Neural cell (in vitro differentiated cells): ENCODE results near the gene LRRC49. TPM values are rescaled to one million over a fixed set of nuclear protein-coding genes. Genes with fewer than 3 reads are reported as not detected.

Source experiments
- H2AFZ ChIP-seq: fragments of 200-600, 300-800 bp; sonication (generic), shearing (Covaris generic); 2 replicates; pipeline ENCODE4 v1.6.0; 2014; ENCODE audit warnings: low read depth, mild to moderate bottlenecking, antibody characterized with exemption, low read length, moderate library complexity
- H3F3A ChIP-seq: fragments of 200-600 bp; shearing (Covaris generic); 2 replicates; pipeline ENCODE4 v1.6.1; 2016; ENCODE audit warnings: mild to moderate bottlenecking, moderate library complexity, mixed read lengths, antibody characterized with exemption, low read length; ENCODE audit not compliant: insufficient read depth, poor library complexity, severe bottlenecking
- H3K27ac ChIP-seq: fragments of 200-600, 300-800 bp; sonication (generic), shearing (Covaris generic); 2 replicates; pipeline ENCODE4 v1.5.1; 2014; ENCODE audit warnings: mild to moderate bottlenecking, low read length, moderate library complexity
- H3K27me3 ChIP-seq: fragments of 300-800, 200-600 bp; sonication (generic), shearing (Covaris generic); 2 replicates; pipeline ENCODE4 v1.6.0; 2014; ENCODE audit warnings: mild to moderate bottlenecking, low read depth, low read length, moderate library complexity; ENCODE audit not compliant: insufficient read depth
- H3K36me3 ChIP-seq: fragments of 300-800, 200-600 bp; sonication (generic), shearing (Covaris generic); 2 replicates; pipeline ENCODE4 v1.5.1; 2014; ENCODE audit warnings: mild to moderate bottlenecking, antibody characterized with exemption, low read length, moderate library complexity; ENCODE audit not compliant: insufficient read depth
- H3K4me2 ChIP-seq: fragments of 300-800, 200-600 bp; sonication (generic), shearing (Covaris generic); 2 replicates; pipeline ENCODE4 v1.6.0; 2014; ENCODE audit warnings: mild to moderate bottlenecking, low read length
- H3K4me3 ChIP-seq: fragments of 300-800, 200-600 bp; sonication (generic), shearing (Covaris generic); 2 replicates; pipeline ENCODE4 v1.5.1; 2014; ENCODE audit warnings: mild to moderate bottlenecking, low read length, moderate library complexity
- H3K79me2 ChIP-seq: fragments of 200-600 bp; shearing (Covaris generic); replicated peaks from 2 replicates; pipeline ENCODE4 v1.6.0; 2014; ENCODE audit warnings: mild to moderate bottlenecking, low read length, moderate library complexity; ENCODE audit not compliant: insufficient read depth
- H3K9ac ChIP-seq: fragments of 300-800, 200-600 bp; sonication (generic), shearing (Covaris generic); 2 replicates; pipeline ENCODE4 v1.6.1; 2016; ENCODE audit warnings: mild to moderate bottlenecking, low read length, mixed read lengths
- H3K9me2 ChIP-seq: fragments of 200-600 bp; shearing (Covaris generic); 2 replicates; pipeline ENCODE4 v1.6.1; 2016; ENCODE audit warnings: mild to moderate bottlenecking, low read length, mixed read lengths; ENCODE audit not compliant: insufficient read depth
- H3K9me3 ChIP-seq: fragments of 200-600, 300-800 bp; sonication (generic), shearing (Covaris generic); 2 replicates; pipeline ENCODE4 v1.6.1; 2016; ENCODE audit warnings: mild to moderate bottlenecking, mixed run types, low read length, moderate library complexity, mixed read lengths
- H4K20me1 ChIP-seq: fragments of 200-600 bp; shearing (Covaris generic); 2 replicates; pipeline ENCODE4 v1.6.1; 2016; ENCODE audit warnings: mild to moderate bottlenecking, mixed run types; ENCODE audit not compliant: insufficient read depth
- EP300 ChIP-seq: fragments of 450-650 bp; conservative IDR thresholded peaks from 2 replicates; pipeline ENCODE4 v1.6.1; 2014; ENCODE audit warnings: antibody characterized with exemption, mild to moderate bottlenecking, moderate library complexity; ENCODE audit not compliant: poor library complexity, severe bottlenecking
- EZH2 ChIP-seq: fragments of 200-600, 300-800 bp; shearing (Covaris generic), sonication (generic); IDR thresholded peaks from 2 replicates; pipeline ENCODE4 v1.6.1; 2014; ENCODE audit warnings: antibody characterized with exemption, low read length, borderline replicate concordance, mild to moderate bottlenecking; ENCODE audit not compliant: insufficient read depth, poor library complexity, severe bottlenecking
- MXI1 ChIP-seq: fragments of 450-650 bp; conservative IDR thresholded peaks from 2 replicates; pipeline ENCODE4 v1.6.1; 2014; ENCODE audit warnings: antibody characterized with exemption, mild to moderate bottlenecking; ENCODE audit not compliant: poor library complexity, severe bottlenecking
- POLR2AphosphoS5 ChIP-seq: IDR thresholded peaks from 2 replicates; pipeline ENCODE4 v1.6.1; 2012
- RAD21 ChIP-seq: fragments of 450-650 bp; conservative IDR thresholded peaks from 2 replicates; pipeline ENCODE4 v1.6.1; 2014; ENCODE audit warnings: antibody characterized with exemption, mild to moderate bottlenecking, moderate library complexity
- SMC3 ChIP-seq: fragments of 450-650 bp; conservative IDR thresholded peaks from 2 replicates; pipeline ENCODE4 v1.6.1; 2014; ENCODE audit warnings: antibody characterized with exemption, mild to moderate bottlenecking, moderate library complexity; ENCODE audit not compliant: poor library complexity
- TAF1 ChIP-seq: IDR thresholded peaks from 2 replicates; pipeline ENCODE4 v1.6.1; 2012; ENCODE audit warnings: low read depth
- polyA plus RNA-seq: library from polyadenylated mRNA; depleted of rRNA; stranded (reverse); fragments of >200 nt; gene quantifications from 2 replicates; pipeline ENCODE4 v1.2.3, GENCODE V29; 2014
- TF ChIP-seq, protein P1 (sequence below): fragments of 450-650 bp; IDR thresholded peaks from 2 replicates; pipeline ENCODE4 v1.5.1; 2014; ENCODE audit warnings: antibody characterized with exemption, mild to moderate bottlenecking, moderate library complexity; ENCODE audit not compliant: poor library complexity, severe bottlenecking
- TF ChIP-seq, protein P2 (sequence below): IDR thresholded peaks from 2 replicates; pipeline ENCODE4 v1.6.1; 2012; ENCODE audit warnings: borderline replicate concordance

The LRRC49 gene
- polyA plus RNA-seq, 1 donor from 2014 or later = 141 TPM

DNA sequence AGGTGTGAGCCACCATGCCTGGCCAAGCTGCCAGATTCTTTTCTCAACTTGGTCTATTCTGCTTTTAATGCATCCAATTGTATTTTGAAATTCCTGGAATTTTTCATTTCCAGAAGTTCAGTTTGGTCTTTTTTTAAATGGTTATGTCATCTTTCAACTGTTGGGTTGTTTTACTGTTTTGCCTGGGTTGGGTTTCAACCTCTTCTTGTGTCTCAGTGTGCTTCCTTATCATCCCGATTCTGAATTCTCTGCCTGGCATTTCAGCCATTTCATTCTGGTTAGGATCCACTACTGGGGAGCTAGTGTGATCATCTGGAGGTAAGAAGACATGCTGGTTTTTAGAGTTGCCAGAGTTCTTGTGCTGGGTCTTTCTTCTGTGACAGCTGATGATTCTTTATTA is 61.5 kb downstream of the LRRC49 start:
- Histone ChIP-seq H3K9me3 (peaks cover 7% of the 10 kb centered on the region), H4K20me1 (no peaks in the 10 kb centered on the region), H3K27me3 (no peaks in the 10 kb centered on the region), H3K36me3 (no peaks in the 10 kb centered on the region), H3K9ac (no peak overlapping the region), H3K4me3 (no peak overlapping the region), H3K79me2 (peaks cover 13% of the 10 kb centered on the region), H3K4me2 (no peak overlapping the region), H3K9me2 (no peaks in the 10 kb centered on the region), H3K27ac (no peak overlapping the region), H2AFZ (no peak overlapping the region), H3F3A (no peaks in the 10 kb centered on the region)
- no peak for TF ChIP-seq TAF1
- TF ChIP-seq, protein P1, sequence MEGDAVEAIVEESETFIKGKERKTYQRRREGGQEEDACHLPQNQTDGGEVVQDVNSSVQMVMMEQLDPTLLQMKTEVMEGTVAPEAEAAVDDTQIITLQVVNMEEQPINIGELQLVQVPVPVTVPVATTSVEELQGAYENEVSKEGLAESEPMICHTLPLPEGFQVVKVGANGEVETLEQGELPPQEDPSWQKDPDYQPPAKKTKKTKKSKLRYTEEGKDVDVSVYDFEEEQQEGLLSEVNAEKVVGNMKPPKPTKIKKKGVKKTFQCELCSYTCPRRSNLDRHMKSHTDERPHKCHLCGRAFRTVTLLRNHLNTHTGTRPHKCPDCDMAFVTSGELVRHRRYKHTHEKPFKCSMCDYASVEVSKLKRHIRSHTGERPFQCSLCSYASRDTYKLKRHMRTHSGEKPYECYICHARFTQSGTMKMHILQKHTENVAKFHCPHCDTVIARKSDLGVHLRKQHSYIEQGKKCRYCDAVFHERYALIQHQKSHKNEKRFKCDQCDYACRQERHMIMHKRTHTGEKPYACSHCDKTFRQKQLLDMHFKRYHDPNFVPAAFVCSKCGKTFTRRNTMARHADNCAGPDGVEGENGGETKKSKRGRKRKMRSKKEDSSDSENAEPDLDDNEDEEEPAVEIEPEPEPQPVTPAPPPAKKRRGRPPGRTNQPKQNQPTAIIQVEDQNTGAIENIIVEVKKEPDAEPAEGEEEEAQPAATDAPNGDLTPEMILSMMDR = no peak
- TF ChIP-seq EZH2 = no peak
- no peak for TF ChIP-seq RAD21
- TF ChIP-seq EP300 = no peak
- TF ChIP-seq SMC3 = no peak
- TF ChIP-seq, protein P2, sequence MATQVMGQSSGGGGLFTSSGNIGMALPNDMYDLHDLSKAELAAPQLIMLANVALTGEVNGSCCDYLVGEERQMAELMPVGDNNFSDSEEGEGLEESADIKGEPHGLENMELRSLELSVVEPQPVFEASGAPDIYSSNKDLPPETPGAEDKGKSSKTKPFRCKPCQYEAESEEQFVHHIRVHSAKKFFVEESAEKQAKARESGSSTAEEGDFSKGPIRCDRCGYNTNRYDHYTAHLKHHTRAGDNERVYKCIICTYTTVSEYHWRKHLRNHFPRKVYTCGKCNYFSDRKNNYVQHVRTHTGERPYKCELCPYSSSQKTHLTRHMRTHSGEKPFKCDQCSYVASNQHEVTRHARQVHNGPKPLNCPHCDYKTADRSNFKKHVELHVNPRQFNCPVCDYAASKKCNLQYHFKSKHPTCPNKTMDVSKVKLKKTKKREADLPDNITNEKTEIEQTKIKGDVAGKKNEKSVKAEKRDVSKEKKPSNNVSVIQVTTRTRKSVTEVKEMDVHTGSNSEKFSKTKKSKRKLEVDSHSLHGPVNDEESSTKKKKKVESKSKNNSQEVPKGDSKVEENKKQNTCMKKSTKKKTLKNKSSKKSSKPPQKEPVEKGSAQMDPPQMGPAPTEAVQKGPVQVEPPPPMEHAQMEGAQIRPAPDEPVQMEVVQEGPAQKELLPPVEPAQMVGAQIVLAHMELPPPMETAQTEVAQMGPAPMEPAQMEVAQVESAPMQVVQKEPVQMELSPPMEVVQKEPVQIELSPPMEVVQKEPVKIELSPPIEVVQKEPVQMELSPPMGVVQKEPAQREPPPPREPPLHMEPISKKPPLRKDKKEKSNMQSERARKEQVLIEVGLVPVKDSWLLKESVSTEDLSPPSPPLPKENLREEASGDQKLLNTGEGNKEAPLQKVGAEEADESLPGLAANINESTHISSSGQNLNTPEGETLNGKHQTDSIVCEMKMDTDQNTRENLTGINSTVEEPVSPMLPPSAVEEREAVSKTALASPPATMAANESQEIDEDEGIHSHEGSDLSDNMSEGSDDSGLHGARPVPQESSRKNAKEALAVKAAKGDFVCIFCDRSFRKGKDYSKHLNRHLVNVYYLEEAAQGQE = no peak
- TF ChIP-seq POLR2AphosphoS5 = no peak
- TF ChIP-seq MXI1 = no peak

DNA sequence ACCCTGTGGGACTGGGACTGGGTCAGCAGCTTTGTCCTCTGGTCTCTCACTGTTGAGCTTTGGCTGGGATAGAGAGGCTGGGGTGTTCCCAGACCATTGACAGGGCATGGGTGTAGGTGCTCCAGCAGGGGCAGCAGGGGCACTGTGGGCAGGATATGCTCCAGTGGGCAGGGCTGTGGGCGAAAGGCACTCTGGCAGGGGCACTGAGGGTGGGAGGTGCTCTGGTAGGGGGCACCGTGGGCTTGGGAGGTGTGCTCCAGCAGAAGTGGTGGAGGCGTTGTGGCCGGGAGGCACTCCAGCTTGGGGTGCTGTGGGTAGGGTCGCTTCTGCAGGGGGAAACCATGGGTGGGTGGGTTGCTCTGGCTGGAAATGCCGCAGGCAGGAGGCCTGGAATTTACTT is 62.1 kb downstream of the LRRC49 start:
- Histone ChIP-seq H3K9me2 (no peaks in the 10 kb centered on the region), H3K4me2 (no peak overlapping the region), H3K9me3 (peaks cover 7% of the 10 kb centered on the region), H3K79me2 (peaks cover 13% of the 10 kb centered on the region), H3F3A (no peaks in the 10 kb centered on the region), H3K27me3 (no peaks in the 10 kb centered on the region), H4K20me1 (no peaks in the 10 kb centered on the region), H3K9ac (no peak overlapping the region), H3K27ac (no peak overlapping the region), H3K36me3 (no peaks in the 10 kb centered on the region), H2AFZ (no peak overlapping the region), H3K4me3 (no peak overlapping the region)
- TF ChIP-seq SMC3 (no peak), RAD21 (no peak), EZH2 (no peak), EP300 (no peak), MXI1 (no peak), TAF1 (no peak), POLR2AphosphoS5 (no peak)
- TF ChIP-seq, protein P2 = no peak
- TF ChIP-seq, protein P1 = no peak
